ENCODE results near the gene RPL37A.
A peak's percentile ranks its signal among the peaks of the same experiment; 100 is the strongest.

RPL37A gene

DNA sequence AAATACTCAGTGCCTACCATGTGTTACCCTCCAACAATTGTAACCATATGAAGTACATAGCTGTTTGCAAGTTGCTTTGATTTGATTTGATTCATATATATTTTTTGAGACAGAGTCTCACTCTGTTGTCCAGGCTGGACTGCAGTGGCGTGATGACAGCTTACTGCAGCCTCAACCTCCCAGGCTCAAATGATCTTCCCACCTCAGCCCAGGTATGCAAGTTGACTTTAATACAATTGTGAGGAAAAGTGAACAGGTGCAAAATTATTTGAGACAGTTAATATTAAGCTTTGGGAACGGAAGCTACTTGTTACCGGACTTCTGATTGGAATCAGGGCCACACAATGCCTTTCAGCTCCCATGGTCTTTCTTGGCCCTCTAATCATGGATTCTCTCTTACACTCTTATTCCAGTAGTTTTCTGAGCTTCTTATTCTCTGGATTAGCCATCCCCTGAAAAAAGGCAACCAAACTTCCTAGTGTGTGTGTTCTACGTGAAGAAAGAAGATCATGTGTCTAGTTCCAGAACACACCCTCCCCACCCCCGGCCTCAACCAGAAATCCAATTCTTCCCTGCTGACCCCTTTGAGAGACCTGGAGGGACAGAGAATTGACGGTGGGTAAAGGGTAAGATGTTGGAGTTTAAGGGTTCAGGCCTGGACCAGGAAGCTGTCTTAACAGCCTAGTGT is 1.1 kb upstream of the RPL37A start (continued):
- TF ChIP-seq, protein P1, sequence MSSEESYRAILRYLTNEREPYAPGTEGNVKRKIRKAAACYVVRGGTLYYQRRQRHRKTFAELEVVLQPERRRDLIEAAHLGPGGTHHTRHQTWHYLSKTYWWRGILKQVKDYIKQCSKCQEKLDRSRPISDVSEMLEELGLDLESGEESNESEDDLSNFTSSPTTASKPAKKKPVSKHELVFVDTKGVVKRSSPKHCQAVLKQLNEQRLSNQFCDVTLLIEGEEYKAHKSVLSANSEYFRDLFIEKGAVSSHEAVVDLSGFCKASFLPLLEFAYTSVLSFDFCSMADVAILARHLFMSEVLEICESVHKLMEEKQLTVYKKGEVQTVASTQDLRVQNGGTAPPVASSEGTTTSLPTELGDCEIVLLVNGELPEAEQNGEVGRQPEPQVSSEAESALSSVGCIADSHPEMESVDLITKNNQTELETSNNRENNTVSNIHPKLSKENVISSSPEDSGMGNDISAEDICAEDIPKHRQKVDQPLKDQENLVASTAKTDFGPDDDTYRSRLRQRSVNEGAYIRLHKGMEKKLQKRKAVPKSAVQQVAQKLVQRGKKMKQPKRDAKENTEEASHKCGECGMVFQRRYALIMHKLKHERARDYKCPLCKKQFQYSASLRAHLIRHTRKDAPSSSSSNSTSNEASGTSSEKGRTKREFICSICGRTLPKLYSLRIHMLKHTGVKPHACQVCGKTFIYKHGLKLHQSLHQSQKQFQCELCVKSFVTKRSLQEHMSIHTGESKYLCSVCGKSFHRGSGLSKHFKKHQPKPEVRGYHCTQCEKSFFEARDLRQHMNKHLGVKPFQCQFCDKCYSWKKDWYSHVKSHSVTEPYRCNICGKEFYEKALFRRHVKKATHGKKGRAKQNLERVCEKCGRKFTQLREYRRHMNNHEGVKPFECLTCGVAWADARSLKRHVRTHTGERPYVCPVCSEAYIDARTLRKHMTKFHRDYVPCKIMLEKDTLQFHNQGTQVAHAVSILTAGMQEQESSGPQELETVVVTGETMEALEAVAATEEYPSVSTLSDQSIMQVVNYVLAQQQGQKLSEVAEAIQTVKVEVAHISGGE (tag by site-specific recombination; conservative IDR thresholded peaks at IDR 0.05; ENCODE audit: low read depth) = no peak
- TF ChIP-seq, protein P2, sequence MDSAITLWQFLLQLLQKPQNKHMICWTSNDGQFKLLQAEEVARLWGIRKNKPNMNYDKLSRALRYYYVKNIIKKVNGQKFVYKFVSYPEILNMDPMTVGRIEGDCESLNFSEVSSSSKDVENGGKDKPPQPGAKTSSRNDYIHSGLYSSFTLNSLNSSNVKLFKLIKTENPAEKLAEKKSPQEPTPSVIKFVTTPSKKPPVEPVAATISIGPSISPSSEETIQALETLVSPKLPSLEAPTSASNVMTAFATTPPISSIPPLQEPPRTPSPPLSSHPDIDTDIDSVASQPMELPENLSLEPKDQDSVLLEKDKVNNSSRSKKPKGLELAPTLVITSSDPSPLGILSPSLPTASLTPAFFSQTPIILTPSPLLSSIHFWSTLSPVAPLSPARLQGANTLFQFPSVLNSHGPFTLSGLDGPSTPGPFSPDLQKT (IDR thresholded peaks at IDR 0.05; ENCODE audit: borderline replicate concordance, low read depth, low read length) = no peak
- TF ChIP-seq ZNF416 (tag by site-specific recombination; IDR thresholded peaks at IDR 0.05) (no peak), ZBTB20 (tag by site-specific recombination; IDR thresholded peaks at IDR 0.05) (no peak), ZFP41 (tag by site-specific recombination; IDR thresholded peaks at IDR 0.05; ENCODE audit: borderline replicate concordance) (no peak), ZNF112 (tag by site-specific recombination; IDR thresholded peaks at IDR 0.05) (no peak), ZNF776 (tag by site-specific recombination; IDR thresholded peaks at IDR 0.05; ENCODE audit: borderline replicate concordance) (no peak), ZNF324 (tag by site-specific recombination; IDR thresholded peaks at IDR 0.05) (no peak), ZNF133 (tag by site-specific recombination; IDR thresholded peaks at IDR 0.05) (no peak)
- TF ChIP-seq, protein P3, sequence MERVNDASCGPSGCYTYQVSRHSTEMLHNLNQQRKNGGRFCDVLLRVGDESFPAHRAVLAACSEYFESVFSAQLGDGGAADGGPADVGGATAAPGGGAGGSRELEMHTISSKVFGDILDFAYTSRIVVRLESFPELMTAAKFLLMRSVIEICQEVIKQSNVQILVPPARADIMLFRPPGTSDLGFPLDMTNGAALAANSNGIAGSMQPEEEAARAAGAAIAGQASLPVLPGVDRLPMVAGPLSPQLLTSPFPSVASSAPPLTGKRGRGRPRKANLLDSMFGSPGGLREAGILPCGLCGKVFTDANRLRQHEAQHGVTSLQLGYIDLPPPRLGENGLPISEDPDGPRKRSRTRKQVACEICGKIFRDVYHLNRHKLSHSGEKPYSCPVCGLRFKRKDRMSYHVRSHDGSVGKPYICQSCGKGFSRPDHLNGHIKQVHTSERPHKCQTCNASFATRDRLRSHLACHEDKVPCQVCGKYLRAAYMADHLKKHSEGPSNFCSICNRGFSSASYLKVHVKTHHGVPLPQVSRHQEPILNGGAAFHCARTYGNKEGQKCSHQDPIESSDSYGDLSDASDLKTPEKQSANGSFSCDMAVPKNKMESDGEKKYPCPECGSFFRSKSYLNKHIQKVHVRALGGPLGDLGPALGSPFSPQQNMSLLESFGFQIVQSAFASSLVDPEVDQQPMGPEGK (tag by site-specific recombination; IDR thresholded peaks at IDR 0.05) = no peak

DNA sequence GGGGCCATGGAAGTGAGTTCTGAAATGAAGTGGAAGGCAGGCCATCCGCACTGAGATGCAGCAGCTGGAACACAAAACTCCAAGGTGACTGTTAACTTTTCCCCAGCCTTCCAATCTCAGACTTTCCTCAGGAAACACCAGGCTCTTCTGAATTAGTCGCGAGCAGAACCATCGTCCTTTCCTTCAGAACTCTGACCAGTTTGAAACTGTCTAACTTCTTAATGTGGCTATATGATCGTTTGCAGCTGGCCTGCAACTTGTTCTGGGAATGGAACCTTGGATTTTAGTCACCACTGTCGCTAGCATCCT is 620 bp upstream of the RPL37A start:
- H3K9me3 ChIP-seq (ENCODE audit: control insufficient read depth, insufficient read depth, low read depth, low read length) = no peaks in the 10 kb centered on the region
- H3K4me1 ChIP-seq (ENCODE audit: control insufficient read depth, insufficient read depth, low read length) = peaks cover 11% of the 10 kb centered on the region
- CTCF ChIA-PET = interaction anchor here (0.6 to 1.5 kb wide), 4 partner anchors 10 to 449 kb away, joined by 3 to 4 read pairs (median 4); no protein-coding TSS in a partner anchor
- H3K4me3 ChIP-seq (ENCODE audit: low read depth, low read length) = peak overlapping the region; percentile 95
- TF ChIP-seq, protein P4, sequence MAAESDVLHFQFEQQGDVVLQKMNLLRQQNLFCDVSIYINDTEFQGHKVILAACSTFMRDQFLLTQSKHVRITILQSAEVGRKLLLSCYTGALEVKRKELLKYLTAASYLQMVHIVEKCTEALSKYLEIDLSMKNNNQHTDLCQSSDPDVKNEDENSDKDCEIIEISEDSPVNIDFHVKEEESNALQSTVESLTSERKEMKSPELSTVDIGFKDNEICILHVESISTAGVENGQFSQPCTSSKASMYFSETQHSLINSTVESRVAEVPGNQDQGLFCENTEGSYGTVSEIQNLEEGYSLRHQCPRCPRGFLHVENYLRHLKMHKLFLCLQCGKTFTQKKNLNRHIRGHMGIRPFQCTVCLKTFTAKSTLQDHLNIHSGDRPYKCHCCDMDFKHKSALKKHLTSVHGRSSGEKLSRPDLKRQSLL (tag by site-specific recombination; IDR thresholded peaks at IDR 0.05) = no peak
- TF ChIP-seq RBAK (tag by site-specific recombination; IDR thresholded peaks at IDR 0.05) (no peak), ZFP69B (tag by site-specific recombination; IDR thresholded peaks at IDR 0.05) (no peak), ZXDB (tag by site-specific recombination; IDR thresholded peaks at IDR 0.05) (no peak), ZNF658 (tag by site-specific recombination; IDR thresholded peaks at IDR 0.05) (no peak), ZNF140 (tag by site-specific recombination; IDR thresholded peaks at IDR 0.05) (no peak), KLF16 (tag by site-specific recombination; IDR thresholded peaks at IDR 0.05) (no peak)
- TF ChIP-seq, protein P5, sequence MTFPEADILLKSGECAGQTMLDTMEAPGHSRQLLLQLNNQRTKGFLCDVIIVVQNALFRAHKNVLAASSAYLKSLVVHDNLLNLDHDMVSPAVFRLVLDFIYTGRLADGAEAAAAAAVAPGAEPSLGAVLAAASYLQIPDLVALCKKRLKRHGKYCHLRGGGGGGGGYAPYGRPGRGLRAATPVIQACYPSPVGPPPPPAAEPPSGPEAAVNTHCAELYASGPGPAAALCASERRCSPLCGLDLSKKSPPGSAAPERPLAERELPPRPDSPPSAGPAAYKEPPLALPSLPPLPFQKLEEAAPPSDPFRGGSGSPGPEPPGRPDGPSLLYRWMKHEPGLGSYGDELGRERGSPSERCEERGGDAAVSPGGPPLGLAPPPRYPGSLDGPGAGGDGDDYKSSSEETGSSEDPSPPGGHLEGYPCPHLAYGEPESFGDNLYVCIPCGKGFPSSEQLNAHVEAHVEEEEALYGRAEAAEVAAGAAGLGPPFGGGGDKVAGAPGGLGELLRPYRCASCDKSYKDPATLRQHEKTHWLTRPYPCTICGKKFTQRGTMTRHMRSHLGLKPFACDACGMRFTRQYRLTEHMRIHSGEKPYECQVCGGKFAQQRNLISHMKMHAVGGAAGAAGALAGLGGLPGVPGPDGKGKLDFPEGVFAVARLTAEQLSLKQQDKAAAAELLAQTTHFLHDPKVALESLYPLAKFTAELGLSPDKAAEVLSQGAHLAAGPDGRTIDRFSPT (tag by site-specific recombination; IDR thresholded peaks at IDR 0.05) = no peak
- TF ChIP-seq, protein P6, sequence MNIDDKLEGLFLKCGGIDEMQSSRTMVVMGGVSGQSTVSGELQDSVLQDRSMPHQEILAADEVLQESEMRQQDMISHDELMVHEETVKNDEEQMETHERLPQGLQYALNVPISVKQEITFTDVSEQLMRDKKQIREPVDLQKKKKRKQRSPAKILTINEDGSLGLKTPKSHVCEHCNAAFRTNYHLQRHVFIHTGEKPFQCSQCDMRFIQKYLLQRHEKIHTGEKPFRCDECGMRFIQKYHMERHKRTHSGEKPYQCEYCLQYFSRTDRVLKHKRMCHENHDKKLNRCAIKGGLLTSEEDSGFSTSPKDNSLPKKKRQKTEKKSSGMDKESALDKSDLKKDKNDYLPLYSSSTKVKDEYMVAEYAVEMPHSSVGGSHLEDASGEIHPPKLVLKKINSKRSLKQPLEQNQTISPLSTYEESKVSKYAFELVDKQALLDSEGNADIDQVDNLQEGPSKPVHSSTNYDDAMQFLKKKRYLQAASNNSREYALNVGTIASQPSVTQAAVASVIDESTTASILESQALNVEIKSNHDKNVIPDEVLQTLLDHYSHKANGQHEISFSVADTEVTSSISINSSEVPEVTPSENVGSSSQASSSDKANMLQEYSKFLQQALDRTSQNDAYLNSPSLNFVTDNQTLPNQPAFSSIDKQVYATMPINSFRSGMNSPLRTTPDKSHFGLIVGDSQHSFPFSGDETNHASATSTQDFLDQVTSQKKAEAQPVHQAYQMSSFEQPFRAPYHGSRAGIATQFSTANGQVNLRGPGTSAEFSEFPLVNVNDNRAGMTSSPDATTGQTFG (tag by site-specific recombination; IDR thresholded peaks at IDR 0.05; ENCODE audit: borderline replicate concordance) = no peak
- TF ChIP-seq, protein P7, sequence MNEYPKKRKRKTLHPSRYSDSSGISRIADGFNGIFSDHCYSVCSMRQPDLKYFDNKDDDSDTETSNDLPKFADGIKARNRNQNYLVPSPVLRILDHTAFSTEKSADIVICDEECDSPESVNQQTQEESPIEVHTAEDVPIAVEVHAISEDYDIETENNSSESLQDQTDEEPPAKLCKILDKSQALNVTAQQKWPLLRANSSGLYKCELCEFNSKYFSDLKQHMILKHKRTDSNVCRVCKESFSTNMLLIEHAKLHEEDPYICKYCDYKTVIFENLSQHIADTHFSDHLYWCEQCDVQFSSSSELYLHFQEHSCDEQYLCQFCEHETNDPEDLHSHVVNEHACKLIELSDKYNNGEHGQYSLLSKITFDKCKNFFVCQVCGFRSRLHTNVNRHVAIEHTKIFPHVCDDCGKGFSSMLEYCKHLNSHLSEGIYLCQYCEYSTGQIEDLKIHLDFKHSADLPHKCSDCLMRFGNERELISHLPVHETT (tag by site-specific recombination; IDR thresholded peaks at IDR 0.05) = no peak
- peaks cover 31 to 41% of the 10 kb centered on the region in 2 experiments for H3K36me3 ChIP-seq (ENCODE audit: control insufficient read depth in 2 of 2, insufficient read depth in 1 of 2, low read length in 2 of 2)
- peak overlapping the region; percentile 98 for H3K27ac ChIP-seq (ENCODE audit: extremely low read depth, low read depth, low read length)
- POLR2A ChIA-PET = interaction anchor here (0.6 to 1.9 kb wide), 28 partner anchors 9 to 448 kb away, joined by 3 to 12 read pairs (median 4); partner anchors contain the start of genes SMARCAL1 and XRCC5

Data from HEK293 (cell line).